ENCODE measurements around the gene OSM.
"Not testable (repeated sequence)": the region's sequence is repeated elsewhere in the genome, so short reads cannot be mapped to it uniquely, and the experiment has no call there.

OSM gene

DNA sequence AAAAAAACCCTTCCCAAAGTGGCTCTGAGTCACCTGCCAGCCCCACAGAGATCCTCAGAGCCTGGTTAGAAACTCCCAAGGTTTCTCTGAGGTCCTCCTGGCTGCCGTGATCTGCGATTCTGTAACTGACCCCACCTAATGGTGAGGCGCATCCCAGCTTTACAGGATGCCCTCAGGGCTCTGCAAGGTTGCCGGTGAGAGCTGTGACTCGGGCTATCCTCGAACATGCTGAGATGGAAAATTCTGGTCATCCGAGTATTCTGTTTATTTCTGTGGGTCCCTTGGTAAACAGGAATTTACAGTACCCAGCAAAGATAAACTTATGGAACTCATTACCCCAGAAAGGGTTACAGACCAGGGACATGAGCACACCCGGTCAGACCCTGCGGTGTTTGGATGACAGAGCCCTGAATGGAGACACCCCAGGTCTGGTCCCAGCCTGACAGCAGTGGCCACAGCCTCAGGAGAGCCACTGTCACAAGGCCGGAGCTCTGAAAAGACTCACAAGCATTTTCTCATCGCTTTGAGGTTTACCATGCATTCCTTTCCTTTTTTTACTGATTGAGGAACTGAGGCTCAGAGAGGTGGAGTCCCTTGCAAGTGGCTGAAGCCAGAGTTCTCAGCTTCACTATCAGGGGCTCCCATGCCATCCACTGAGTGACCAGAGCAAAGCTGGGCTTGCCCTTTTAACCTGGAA is 42.3 kb downstream of the OSM start:
- DNase-seq: no peak

DNA sequence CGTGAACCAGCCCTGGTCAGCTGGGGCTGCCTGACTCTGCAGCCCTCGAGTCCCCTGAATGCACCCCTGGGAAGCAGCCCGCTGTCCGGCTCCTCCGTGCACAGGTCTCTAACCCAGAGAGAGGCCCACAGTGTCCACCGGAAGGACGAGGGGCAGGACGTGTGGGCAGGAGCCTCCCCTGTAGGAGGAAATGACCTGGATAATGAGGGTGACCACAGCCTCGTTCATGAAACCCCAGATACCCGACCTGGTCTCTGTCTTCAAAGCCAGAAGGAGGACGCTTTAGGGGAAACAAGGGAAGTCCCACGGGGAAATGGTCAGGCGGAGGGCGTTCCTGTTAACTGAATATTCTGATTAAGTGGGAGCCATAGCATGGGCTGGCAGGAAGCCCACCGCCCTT is 43.3 kb downstream of the OSM start:
- no peak for DNase-seq

DNA sequence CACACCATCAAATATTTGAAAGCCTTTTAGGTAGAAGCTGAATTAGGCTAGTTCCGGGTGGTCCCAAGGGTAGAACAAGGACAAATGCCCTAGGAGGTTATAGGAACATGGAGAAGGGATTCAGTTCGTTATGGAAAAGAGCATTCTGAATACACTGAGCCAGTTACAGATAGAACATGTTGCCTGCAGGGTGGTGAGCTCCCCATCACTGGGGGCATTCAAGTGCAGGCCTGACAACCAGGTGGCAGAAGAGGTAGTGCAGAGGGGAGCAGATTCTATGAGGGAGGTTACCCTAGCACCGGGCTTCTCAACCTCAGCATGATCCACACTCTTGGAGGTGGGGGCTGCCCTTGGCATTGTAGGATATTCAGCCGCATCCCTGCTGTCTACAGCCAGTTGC is 44.3 kb downstream of the OSM start:
- DNase-seq: no peak

GRCh38 chr22:30221121-30221992 is 45.3 kb downstream of the OSM start:
- peak; percentile 57 for DNase-seq

DNA sequence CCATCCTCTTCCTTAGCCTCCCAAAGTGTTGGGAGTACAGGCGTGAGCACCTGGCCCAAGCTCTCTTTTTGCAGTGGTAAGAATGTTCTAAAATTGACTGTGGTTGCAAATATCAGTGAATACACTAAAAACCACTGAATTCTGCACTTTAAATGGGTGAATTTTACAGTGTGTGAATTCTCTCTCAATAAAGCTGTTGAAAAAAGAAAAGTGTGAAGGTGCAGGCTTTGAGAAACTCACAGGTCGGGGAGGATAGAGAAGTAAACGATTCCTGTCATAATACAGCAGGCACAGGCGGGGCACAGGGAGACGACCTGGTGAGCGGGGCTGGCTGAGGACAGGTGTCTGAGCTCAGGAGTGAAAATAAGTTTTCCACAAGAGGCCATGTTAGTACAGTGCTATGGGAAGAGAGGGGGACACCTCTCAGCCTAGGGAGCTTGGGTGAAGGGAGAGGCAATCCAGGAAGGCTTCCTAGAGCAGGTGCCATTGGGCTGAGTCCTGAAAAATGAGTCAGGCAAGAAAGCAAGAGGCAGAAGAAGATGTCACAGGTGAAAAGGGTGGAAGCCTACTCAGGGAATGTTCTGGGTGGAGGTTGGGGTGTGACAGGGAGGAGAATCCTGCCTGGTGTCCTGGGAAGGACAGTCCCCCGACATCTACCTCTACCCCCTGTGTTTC is 46.2 kb downstream of the OSM start:
- no peak for DNase-seq

- DNase-seq: no peak
Observed at GRCh38 chr22:30219668-30220278, 46.9 kb downstream of the OSM start.

DNA sequence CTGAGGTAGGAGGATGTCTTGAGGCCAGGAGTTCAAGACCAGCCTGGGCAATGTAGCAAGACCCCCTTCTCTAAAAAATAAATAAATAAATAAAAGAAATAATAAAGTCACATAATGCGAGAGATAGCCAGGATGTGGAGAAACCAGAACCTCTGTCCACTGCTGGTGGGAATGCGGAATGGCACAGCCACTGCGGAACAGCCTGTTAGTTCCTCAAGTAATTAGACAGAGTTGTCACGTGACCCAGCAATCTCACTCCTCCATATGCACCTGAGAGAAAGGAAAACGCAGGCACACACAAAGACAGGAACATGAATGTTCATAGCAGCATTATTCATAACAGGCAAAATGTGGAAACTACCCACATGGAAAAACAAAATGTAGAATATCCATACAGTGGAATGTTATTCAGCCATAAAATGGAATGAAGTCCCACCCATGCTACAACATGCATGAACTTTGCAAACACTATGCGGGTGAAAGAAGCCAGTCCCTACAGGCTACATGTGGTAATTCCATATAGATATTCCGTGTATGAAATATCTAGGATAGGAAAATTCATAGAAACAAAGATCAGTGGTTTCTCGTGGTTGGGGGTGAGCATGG is 47.5 kb downstream of the OSM start:
- DNase-seq: no peak

GRCh38 chr22:30217698-30218560 is 48.7 kb downstream of the OSM start:
- no peak for DNase-seq

DNA sequence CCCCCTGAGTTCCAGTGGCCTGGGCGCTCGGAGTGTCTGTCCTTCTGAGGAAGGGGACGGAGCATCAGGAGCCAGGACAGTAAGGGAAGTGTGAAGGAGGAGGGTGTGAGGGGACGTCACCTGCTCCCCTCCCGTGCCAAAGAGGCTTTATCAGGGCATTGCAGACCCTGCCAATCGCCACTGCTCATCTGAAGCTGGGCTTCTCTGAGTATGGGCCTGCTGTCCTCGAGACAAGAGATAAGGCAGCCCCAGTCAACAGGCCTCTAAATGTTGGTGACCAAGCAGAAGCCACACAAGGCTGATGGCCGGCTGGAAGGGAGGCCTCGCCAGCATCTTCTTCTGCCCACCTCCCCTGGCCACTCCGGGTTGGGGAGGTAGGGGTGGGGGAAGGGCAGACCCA is 49.9 kb downstream of the OSM start:
- DNase-seq: no peak

DNA sequence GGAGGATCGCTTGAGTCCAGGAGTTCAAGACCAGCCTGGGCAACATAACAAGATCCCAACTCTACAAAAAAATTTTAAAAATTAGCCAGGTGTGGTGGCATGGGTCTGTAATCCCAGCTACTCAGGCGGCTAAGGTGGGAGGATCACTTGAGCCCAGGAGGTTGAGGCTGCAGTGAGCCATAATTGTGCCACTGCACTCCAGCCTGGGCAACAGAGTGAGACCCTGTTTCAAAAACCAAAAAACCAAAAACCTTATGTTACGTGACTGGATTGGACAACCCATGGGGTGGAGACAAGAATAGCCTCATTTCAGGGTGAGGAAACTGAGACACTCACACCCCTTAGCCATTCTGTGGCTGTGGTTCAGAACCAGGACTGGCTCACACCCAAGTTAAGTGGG is 50.4 kb downstream of the OSM start:
- not testable (repeated sequence) for DNase-seq

GRCh38 chr22:30214703-30215407 is 51.8 kb downstream of the OSM start:
- no peak for DNase-seq

DNA sequence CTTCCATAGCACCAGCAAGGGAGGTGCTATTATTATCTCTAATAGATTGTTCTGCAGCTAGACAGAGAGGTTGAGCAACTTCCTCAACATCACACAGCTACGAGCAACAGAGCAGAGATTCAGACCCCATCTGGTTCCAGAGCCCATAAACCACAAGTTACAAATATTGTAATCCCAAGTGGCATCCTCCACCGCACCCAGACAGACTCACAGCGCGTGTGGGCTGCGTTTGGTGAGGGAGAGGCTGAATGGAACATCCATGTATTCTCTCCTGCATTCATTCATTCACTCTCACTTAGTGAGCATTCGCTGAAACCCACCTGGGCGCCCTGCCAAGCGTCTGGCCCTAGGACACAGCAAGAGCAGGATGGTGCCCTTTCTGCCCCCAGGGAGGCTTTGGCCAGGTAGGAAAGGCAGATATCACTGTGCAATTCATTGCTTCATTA is 53.6 kb downstream of the OSM start:
- DNase-seq: no peak

All from activated naive CD4-positive, alpha-beta T cell treated with Interleukin-2 at 50 U/mL for 16 hours (primary cell).